Stimulated activated CD8-positive, alpha-beta memory T cell treated with anti-CD3 and anti-CD28 coated beads, Interleukin-7, amount 100 ng/mL, for 1 hour (primary cell): ENCODE measurements around the gene SIAE.
"Not testable (repeated sequence)": the region's sequence is repeated elsewhere in the genome, so short reads cannot be mapped to it uniquely, and the experiment has no call there.

ENCODE experiments used
- DNase-seq, 2 donors: peaks; one replicate each; pipeline ENCODE4 v3.0.0-alpha.2; 2020; ENCODE audit warnings: low read depth in 2 of 2

SIAE gene

GRCh38 chr11:124625504-124626168, 47.9 kb downstream of the SIAE start:
- DNase-seq, result no peak

- DNase-seq, result no peak
Measured at GRCh38 chr11:124623861-124624525, 49.5 kb downstream of the SIAE start.

DNA sequence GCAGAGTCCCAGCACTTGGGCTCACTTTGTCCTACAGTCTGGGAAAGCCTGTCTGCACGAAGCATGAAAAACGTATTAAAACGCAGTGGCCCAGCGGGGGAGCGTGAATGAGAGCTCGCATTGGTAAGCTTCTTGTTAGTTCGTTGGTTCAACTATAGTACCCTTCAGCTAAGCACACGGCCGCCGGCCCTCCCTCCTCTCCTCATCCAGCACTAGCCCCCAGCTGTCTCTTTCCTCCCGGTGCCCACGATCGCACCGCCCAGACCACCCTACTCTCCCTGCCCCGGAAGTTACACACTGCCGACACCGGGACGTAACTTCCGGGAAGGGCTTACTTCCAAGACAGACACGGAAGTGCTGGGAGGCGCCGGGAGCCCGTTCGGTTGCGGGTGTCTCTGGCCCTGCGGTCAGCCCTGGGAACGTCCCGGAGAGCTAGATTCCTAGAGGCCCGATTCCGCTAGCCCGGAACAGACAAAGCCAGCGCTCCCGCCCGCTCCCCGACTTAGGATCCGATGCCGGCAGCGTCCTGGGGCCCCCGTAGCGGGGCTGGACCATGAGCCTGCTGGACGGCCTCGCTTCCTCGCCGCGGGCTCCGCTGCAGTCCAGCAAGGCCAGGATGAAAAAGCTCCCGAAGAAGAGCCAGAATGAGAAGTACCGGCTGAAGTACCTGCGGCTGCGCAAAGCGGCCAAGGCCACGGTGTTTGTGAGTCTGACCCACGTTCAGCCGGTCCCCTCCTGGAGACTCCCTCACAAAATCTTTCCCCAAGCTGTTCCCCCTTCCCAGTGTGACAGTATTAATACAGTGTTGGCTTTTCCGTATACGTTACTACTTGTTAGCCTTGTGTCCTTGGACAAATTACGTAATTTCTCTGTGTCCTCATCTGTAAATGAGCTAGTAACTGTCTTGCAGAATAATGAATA, 50.7 kb downstream of the SIAE start, which contains the start of gene TBRG1:
Gene TBRG1 (plus strand): TSS at position 334 of the 921 bp plus-strand sequence. CDS start 220 bp downstream, at position 554.
- peak; percentile 62 to 69 for DNase-seq

DNA sequence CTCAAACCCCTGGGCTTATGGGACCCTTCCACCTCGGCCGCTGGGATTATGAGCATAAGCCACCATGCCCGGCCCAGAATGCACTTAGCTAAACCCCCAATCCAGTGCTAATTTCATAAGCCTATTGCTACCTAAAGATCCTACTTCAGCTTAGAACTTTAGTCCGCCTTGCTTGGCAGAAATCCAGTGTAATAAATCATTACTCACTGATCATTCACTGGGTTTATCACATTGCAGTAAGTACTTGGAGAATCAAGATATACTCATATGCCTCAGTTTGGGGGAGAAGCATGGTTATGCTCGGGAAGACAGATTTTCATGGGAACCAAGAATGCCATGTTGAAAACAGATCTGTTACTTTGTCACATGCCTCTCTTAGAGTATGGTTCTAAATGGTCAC, 54.7 kb downstream of the SIAE start:
- DNase-seq, result no peak

- no peak for DNase-seq
Measured at GRCh38 chr11:124612567-124613246, 60.8 kb downstream of the SIAE start.

- DNase-seq, result no peak
Measured at GRCh38 chr11:124612045-124612444, 61.5 kb downstream of the SIAE start.

GRCh38 chr11:124611064-124611463, 62.5 kb downstream of the SIAE start, which contains the start of gene PANX3:
Gene PANX3 (plus strand): TSS chr11:124611428. CDS start chr11:124611557, 129 bp downstream.
- no peak for DNase-seq

DNA sequence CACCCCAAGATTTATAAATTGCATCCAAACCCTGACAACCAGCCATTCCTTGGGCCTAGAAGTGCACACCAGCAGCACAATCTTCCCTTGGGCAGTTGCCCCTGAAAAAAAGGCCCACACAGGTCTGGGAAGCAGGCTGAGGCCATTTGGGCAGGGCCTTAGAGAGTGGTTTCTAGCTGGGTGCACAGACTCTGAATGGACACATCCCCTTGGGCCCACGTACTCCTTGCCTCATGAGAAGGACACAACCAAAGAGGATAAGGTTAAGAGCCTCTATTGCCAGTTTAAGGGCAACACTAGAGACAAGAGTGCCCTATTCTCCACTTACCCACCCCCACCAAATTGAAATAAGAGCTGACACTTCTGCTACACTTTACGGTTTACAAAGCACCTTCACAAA, 63.2 kb downstream of the SIAE start:
- DNase-seq, result no peak

DNA sequence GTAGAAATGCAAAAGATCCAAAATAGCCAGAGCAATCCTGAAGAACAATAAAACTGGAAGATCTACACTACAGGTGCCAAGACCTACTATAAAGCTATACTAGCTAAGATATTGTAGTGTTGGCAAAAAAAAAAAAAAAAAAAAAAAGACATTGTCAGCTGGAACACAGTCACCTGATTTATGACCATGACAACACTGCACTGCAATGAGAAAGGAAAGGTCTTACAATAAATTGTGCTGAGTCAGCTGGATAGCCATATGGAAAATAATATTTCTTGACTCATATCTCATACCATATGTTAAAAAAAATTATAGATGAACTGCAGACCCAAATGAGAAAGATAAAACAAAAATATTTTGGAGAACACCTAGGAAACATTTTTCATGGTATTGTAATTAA, 65.4 kb downstream of the SIAE start:
- DNase-seq, result no peak

DNA sequence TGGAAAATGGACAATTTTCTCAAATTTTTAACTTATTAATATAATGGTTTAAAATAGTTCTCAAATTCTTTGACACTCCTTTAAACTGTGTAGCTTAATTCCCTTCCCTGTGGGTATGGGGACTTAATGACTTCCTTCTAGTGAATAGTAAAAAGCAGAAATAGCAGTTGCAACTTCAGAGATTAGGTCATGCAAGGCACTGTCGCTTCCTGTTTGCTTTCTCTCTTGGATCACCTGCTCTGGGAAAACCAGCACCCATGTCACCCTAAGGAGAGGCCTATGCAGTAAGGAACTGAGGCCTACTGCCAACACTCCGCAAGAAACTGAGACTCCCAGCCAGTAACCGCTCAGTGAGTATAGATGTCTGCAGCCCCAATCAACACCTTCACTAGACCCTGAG, 67.8 kb downstream of the SIAE start:
- DNase-seq, result no peak

DNA sequence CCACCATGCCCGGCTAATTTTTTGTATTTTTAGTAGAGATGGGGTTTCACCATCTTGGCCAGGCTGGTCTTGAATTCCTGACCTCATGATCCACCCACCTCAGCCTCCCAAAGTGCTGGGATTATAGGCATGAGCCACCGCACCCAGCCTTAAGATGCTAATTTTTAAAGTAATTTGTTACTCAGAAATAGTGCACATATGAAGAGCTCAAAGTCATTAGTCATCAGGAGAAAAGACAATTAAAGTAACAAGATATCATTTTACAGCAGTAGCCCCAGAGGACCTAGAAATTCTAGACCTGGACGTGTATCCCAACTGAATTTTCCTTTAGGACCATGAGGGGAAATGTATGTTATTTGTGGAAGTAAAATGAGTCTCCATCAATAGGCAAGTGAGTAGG, 70.8 kb downstream of the SIAE start:
- not testable (repeated sequence) for DNase-seq

DNA sequence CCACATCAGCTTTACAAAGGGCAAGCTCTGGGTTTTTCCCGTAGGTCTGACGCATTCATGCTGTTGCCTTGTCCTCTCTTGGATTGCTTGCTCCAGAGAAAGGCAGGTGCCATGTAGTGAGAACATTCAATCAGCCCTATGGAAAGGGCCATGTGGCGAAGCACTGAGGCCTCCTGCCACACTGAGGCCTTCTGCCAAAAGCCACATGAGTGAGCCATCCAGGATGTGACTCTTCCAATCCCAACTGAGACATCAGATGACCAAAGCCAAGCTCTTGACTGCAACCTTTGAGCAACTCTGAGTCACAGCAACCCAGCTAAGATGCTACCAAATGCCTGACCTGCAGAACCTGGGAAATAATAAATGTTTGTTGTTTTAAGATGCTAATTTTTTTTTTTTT, 71.3 kb downstream of the SIAE start:
- DNase-seq, result no peak

- DNase-seq, result no peak
Measured at GRCh38 chr11:124600621-124601320, 72.8 kb downstream of the SIAE start.

DNA sequence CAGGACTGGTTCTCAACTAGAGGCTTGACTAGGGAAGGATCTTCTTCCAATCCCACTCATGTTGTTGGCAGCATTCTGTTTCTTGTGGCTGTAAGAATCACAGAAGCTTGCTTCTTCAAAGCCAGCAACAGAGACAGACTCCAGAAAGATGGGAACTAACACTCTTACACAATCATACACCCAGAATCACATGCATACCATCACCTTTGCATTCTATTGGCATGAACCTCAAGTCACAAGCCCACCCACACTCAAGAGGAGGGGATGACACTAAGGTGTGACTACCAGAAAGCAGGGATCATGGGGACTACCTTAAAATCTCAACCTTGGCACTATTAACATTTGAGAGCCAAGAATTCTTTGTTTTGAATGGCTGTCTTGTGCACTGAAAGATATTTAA, 75.9 kb downstream of the SIAE start:
- DNase-seq, result no peak

- no peak for DNase-seq
Measured at GRCh38 chr11:124595302-124595701, 78.2 kb downstream of the SIAE start.

DNA sequence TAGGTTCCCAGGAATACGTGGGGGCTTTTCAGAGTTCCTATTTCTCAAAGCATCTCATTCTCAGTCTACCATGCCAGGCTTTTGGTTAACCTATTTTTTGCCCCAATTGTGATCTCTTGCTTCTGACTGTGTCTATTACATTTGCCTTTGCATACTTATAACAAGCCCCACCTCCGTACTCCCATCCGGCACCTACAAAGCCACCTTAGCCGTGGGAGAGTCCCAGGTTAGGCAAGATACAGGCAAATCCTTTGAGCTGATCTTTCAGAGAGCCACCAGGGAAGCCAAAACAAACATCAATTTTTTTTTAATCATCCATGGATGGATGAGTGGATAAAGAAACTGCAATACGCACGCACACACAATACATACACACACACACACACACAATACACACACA, 80.9 kb downstream of the SIAE start:
- DNase-seq, result no peak

DNA sequence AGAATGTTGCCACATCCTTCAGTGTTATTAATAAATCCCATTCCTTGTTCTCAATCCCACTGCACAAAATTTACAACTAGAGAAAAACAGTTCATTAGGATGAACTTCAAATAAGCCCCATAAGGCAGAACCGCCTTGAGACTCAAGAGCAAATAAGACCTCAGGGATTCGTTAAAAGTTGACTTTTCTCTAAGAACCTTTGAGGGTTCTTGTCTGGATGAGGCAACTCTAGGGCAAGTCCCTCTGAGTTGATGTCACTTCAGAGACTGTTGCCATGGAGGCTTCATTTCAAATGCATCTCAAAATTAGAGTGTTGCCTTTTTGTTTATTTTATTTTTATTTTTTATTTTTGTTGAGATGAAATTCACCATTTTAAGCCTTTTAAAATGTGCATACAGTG, 82.1 kb downstream of the SIAE start:
- no peak for DNase-seq

DNA sequence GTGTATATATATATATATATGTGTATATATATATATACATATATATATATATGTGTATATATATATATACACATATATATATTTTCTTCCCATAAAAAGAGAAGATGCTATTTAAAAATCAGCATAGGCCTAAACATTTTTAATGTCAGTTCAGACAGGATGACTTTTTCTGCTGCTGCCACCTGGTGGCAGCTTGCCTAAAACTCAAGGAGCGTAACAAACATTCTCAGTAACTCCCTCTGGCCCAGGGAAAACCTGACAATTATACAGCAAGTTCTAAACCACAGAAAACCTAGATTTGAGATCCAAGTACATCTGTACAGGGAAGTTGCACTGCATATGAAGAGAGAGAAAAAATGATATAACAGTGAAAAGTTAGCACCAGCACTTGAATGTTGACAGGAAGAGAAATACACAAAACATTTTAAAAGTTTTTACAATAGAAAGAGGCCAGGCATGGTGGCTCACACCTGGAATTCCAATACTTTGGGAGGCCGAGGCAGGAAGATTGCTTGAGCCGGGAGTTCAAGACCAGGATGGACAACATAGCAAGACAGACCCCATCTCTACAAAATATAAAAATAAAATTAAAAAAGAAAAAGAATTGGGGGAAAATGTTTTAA, 87.2 kb downstream of the SIAE start:
- peak; percentile 1 to 10 for DNase-seq

GRCh38 chr11:124584681-124585372, 88.7 kb downstream of the SIAE start:
- no peak for DNase-seq

DNA sequence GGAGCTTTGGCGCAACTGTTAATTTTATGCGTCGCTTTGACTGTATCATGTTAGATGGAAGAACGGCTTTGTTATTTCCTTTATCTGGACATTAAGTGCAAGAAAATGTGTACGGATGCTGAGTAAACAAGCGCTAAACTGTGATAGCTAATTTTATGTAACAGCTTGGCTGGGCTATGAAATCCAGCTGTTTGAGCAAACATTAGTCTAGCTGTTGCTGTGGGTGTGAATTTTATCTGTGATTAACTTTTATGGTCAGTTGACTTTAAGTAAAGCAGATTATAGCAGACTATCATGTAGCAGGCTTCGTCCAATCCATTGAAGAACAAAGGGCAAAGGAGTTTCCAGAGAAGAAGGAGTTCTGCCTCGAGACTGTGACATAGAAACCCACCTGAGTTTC, 89.8 kb downstream of the SIAE start:
- DNase-seq, result no peak
